Right lobe of liver (tissue), 6 donors: ENCODE measurements around the gene TROAP. TPM values are rescaled to one million over a fixed set of nuclear protein-coding genes. Genes with fewer than 3 reads are reported as not detected.

Experiments
- ATAC-seq, 4 donors: fragments of 200-7000 bp; cut with Tn5 transposase; one replicate each; pipeline ENCODE4 v1.9.1; 2020; ENCODE audit warnings: mild to moderate bottlenecking in 4 of 4, moderate library complexity in 4 of 4
- DNase-seq, 3 donors: peaks; one replicate each; pipeline ENCODE4 v3.0.0-alpha.2; 2020
- H3K27ac ChIP-seq, 3 donors: fragments of 200-600 bp; one replicate each; pipeline ENCODE4 v1.8.0; 2022
- H3K27me3 ChIP-seq, 2 donors: fragments of 200-600 bp; one replicate each; pipeline ENCODE4 v1.8.0; 2022
- H3K36me3 ChIP-seq, 4 donors: fragments of 200-600 bp; sonication (generic) in 1 of 4; one replicate each; pipeline versions ENCODE4 v1.5.1 to v1.8.0; 2017 to 2022; ENCODE audit warnings: control low read depth in 1 of 4
- H3K4me1 ChIP-seq, 4 donors: fragments of 200-600 bp; sonication (generic) in 1 of 4; one replicate each; pipeline versions ENCODE4 v1.5.1 to v1.8.0; 2017 to 2022; ENCODE audit warnings: control low read depth in 1 of 4
- H3K4me3 ChIP-seq, 3 donors: fragments of 200-600 bp; one replicate each; pipeline ENCODE4 v1.8.0; 2022
- H3K9me3 ChIP-seq, 4 donors: fragments of 200-600 bp; sonication (generic) in 1 of 4; one replicate each; pipeline versions ENCODE4 v1.5.1 to v1.8.0; 2017 to 2022; ENCODE audit warnings: control low read depth in 1 of 4
- CTCF ChIP-seq, 4 donors: fragments of 200-600 bp in 3 of 4; fragments of 450-650 bp in 1 of 4; IDR thresholded peaks; one replicate each; pipeline versions ENCODE4 v1.5.1 to v1.8.0; 2016 to 2022; ENCODE audit warnings: antibody characterized with exemption in 4 of 4, mild to moderate bottlenecking in 2 of 4
- POLR2A ChIP-seq: fragments of 450-650 bp; IDR thresholded peaks from one replicate; pipeline ENCODE4 v1.6.1; 2017; ENCODE audit warnings: antibody characterized with exemption, mild to moderate bottlenecking
- WGBS: methylation state at CpG from one replicate; pipeline ENCODE4 v1.1.6; 2018; ENCODE audit warnings: low coverage, low lambda C conversion rate; ENCODE audit not compliant: insufficient coverage; ENCODE audit errors: missing lambda C conversion rate; 5-methylcytosine and 5-hydroxymethylcytosine counted together
- intact Hi-C, 2 donors: fragments of 100-400 bp; cut with DNase I; formaldehyde crosslinking; loops; one replicate each; pipeline versions ENCODE4 v1.11.2 to v1.14.1; 2022
- total RNA-seq, 6 experiments: library from RNA; depleted of rRNA in 2 of 6; stranded (reverse); fragments of >200 nt in 2 of 6; fragmentation: NEBNext Ultra II Directional in 3 of 6; extraction: Animal tissue kit (Norgen Biotek cat#: 25700) in 3 of 6; gene quantifications; one replicate each; pipeline versions ENCODE4 v1.1.0 to v1.2.4, GENCODE V29; 2016 to 2023
- donor health status: DM: no; HTN: yes; CAD: no.
- donor health status: DM: no; HTN: no; CAD: no.
- donor health status: DM: no; HTN: no; CAD: no.
- donor health status: DM: no; HTN: yes; CAD: no.
- donor health status: DM: no; HTN: yes; CAD: no.

The TROAP gene
- total RNA-seq, 6 experiments from 2014 or later, result 0.24 to 2.6 (median 0.93) TPM

- no peak overlapping the region for H3K4me3 ChIP-seq
- peaks cover 0 to 28% (median 7%) of the 10 kb centered on the region in 4 donors for H3K4me1 ChIP-seq
- intact Hi-C loops, result no loop called here
- no peak for TF ChIP-seq POLR2A
- TF ChIP-seq CTCF (IDR thresholded peaks at IDR 0.05), result no peak
- no peaks in the 10 kb centered on the region for H3K36me3 ChIP-seq
- no peaks in the 10 kb centered on the region for H3K9me3 ChIP-seq
- H3K27ac ChIP-seq, result no peak overlapping the region
- ATAC-seq (no peak), DNase-seq (peak in 1 of 3 donors; percentile 40)
- peaks cover 0 to 3% of the 10 kb centered on the region in 2 donors for H3K27me3 ChIP-seq
- 83% methylated on average over 2 of the region's 21 CpGs for WGBS
These were observed 18.7 kb downstream of the TROAP start for GRCh38 chr12:49341777-49342065.

DNA sequence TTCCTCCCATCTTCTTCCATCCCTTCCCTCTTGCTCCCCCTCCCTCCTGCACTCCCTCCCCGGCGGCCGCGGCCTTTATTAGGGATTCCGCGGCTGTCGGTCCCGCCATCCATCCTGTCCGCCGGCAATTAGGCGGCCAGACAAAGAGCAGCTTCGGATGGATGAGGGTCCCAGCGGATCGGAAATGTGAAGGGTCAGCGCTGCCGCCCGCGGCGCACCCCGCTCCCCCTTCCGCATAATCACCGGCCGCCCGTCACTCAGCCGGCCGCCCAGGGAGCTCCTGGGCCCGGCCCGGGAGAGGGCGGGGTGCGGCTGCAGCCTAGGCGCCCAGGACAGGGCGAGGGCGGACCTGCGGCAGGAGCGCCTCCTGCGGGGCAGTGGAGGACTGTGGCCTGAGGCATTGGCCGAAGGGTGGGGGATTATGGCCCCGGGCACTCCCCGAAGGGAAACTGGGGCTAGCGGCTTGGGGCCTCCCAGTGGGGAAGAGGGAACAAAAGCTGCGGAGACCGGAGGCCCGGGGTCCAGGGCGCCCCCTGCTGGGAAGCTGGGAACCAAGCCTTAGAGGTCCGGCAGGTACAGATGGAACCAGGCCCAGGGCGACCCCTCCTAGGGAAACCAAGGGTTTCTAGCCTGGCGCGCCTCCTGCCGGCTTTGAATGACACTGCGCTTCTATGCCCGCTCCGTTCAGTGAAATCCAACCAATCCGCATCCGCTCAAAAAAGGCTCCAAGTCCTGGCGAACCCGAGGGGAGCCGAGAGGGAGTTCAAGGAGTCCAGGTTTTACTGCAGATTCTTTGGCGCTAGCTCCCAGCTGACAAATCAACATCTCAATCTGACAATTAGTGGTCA lies 19.2 kb downstream of the TROAP start:
- peak; percentile 74 to 81 (median 79) for DNase-seq
- TF ChIP-seq CTCF (IDR thresholded peaks at IDR 0.05) (peak; percentile 71 to 85 (median 82)), POLR2A (no peak)
- no peaks in the 10 kb centered on the region for H3K9me3 ChIP-seq
- WGBS, result 2% methylated on average over 21 of the region's 58 CpGs
- H3K4me1 ChIP-seq, result peaks cover 0 to 31% (median 10%) of the 10 kb centered on the region in 4 donors
- H3K36me3 ChIP-seq, result no peaks in the 10 kb centered on the region
- intact Hi-C loops, result no loop called here
- H3K4me3 ChIP-seq, result peak overlapping the region; percentile 24 to 44 (median 29)
- H3K27ac ChIP-seq, result no peak overlapping the region
- peak; percentile 58 to 63 (median 61) for ATAC-seq
- H3K27me3 ChIP-seq, result no peaks in the 10 kb centered on the region

DNA sequence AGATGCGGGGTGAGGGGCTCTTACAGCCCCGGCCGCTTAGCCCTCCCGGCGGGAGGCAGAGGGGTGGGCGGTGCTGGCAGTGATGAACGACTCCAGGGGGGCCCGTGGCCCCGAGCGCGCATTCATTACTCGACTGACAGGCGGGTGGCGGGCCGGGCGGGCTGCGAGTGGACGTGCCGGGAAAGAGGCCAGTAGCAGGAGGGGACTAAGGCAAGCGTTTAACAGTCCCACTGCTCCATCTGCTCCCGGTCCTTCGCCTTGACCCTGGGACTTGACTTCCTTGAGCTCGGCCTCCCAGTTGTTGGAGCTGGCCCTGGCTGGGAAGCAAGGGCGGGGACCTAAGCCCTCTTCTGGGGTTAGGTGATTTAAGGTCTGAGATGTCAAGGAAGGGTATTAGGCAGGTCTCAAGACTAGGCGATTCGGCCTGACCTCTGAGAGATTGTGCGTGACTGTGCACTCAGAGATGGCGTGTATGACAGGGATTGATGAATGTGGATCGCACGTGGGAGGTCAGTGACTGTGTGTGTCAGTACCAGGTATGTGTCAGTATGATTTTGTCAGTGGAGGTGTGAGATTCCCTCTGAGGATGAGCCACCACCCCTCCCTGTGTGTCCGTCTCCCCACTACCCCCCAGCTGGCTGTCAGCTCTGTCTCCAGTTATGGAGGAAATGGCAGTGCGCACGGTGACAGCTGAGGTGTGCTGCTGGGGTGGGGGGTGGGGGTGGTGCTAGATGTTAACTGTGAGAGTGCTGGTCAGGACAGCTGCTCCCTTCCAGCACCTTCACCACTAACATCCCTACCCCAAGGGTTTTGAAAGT lies 20.1 kb downstream of the TROAP start:
- peak overlapping the region in 1 of 3 donors; percentile 44 for H3K4me3 ChIP-seq
- H3K27ac ChIP-seq, result no peak overlapping the region
- ATAC-seq, result no peak
- H3K9me3 ChIP-seq, result no peaks in the 10 kb centered on the region
- DNase-seq, result peak in 2 of 3 donors; percentile 34 to 43
- intact Hi-C loops, result no loop called here
- TF ChIP-seq CTCF (IDR thresholded peaks at IDR 0.05) (no peak), POLR2A (no peak)
- peaks cover 0 to 35% (median 11%) of the 10 kb centered on the region in 4 donors for H3K4me1 ChIP-seq
- H3K36me3 ChIP-seq, result no peaks in the 10 kb centered on the region
- no peaks in the 10 kb centered on the region for H3K27me3 ChIP-seq
- 7% methylated on average over 20 of the region's 33 CpGs for WGBS

DNA sequence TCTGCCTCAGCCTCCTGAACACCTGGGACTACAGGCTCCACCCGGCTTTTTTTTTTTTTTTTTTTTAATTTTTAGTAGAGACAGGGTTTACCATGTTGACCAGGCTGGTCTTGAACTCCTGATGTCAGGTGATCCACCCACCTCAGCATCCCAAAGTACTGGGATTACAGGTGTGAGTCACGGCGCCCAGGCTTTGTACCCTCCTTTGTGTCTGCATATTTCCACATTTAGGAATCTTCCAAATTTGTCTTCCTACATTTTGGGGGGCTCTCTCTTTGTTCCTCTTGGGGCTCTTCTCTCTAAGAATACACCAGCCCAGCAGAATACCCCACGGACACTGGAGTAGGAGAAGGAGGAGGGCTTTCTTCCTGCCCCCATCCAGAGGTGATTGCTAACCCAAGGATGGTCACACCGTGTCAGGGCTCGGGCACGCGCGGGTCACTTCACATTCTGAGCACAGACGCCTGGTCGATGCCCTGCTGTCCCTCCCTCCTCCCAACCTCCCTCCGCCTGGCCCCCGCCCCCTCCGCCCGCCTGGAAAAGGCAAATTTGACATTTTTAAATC lies 21.5 kb downstream of the TROAP start:
- no peaks in the 10 kb centered on the region for H3K36me3 ChIP-seq
- peak overlapping the region; percentile 31 to 74 (median 66) for H3K4me3 ChIP-seq
- H3K9me3 ChIP-seq, result no peaks in the 10 kb centered on the region
- TF ChIP-seq CTCF (IDR thresholded peaks at IDR 0.05), result no peak
- no peak for TF ChIP-seq POLR2A
- DNase-seq, result peak in 1 of 3 donors; percentile 13
- peak in 3 of 4 donors; percentile 2 to 48 (median 6) for ATAC-seq
- H3K27ac ChIP-seq, result peak overlapping the region in 1 of 3 donors; percentile 26
- 23% methylated on average over 9 of the region's 15 CpGs for WGBS
- intact Hi-C loops, result no loop called here
- no peaks in the 10 kb centered on the region for H3K27me3 ChIP-seq
- peaks cover 0 to 46% (median 16%) of the 10 kb centered on the region in 4 donors for H3K4me1 ChIP-seq
